Measurements from ENCODE around the gene SPG11.

DNA sequence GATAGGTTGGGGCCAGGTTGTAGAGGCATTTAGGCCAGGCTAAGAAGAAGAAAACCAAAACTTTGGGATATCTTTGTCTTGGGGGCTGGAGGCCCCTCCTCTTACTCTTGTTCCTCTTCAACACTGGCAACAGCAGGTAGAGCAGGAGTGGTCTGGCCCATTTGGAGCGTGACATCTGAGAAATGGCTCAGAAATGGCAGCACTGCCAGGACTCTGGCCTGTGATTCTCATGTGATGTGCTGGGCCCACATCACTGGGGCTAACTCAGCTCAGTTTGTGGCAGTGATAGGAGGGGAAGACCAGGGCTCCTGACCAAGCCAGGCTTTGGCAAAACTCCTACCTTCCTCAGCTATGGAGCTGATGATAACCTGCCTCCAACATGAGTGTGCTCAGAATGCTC, 29.2 kb upstream of the SPG11 start:
- TF ChIP-seq EZH2 (IDR thresholded peaks at IDR 0.05; ENCODE audit: low read depth, unreplicated experiment) (no peak), POLR2AphosphoS5 (IDR thresholded peaks at IDR 0.05; ENCODE audit: low read depth) (no peak), ZNF331 (CRISPR knock-in tag; IDR thresholded peaks at IDR 0.05; ENCODE audit: low read depth) (no peak)
- TF ChIP-seq, protein P1, sequence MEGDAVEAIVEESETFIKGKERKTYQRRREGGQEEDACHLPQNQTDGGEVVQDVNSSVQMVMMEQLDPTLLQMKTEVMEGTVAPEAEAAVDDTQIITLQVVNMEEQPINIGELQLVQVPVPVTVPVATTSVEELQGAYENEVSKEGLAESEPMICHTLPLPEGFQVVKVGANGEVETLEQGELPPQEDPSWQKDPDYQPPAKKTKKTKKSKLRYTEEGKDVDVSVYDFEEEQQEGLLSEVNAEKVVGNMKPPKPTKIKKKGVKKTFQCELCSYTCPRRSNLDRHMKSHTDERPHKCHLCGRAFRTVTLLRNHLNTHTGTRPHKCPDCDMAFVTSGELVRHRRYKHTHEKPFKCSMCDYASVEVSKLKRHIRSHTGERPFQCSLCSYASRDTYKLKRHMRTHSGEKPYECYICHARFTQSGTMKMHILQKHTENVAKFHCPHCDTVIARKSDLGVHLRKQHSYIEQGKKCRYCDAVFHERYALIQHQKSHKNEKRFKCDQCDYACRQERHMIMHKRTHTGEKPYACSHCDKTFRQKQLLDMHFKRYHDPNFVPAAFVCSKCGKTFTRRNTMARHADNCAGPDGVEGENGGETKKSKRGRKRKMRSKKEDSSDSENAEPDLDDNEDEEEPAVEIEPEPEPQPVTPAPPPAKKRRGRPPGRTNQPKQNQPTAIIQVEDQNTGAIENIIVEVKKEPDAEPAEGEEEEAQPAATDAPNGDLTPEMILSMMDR (conservative IDR thresholded peaks at IDR 0.05; ENCODE audit: low read depth in 2 of 2): no peak
- TF ChIP-seq, protein P2, sequence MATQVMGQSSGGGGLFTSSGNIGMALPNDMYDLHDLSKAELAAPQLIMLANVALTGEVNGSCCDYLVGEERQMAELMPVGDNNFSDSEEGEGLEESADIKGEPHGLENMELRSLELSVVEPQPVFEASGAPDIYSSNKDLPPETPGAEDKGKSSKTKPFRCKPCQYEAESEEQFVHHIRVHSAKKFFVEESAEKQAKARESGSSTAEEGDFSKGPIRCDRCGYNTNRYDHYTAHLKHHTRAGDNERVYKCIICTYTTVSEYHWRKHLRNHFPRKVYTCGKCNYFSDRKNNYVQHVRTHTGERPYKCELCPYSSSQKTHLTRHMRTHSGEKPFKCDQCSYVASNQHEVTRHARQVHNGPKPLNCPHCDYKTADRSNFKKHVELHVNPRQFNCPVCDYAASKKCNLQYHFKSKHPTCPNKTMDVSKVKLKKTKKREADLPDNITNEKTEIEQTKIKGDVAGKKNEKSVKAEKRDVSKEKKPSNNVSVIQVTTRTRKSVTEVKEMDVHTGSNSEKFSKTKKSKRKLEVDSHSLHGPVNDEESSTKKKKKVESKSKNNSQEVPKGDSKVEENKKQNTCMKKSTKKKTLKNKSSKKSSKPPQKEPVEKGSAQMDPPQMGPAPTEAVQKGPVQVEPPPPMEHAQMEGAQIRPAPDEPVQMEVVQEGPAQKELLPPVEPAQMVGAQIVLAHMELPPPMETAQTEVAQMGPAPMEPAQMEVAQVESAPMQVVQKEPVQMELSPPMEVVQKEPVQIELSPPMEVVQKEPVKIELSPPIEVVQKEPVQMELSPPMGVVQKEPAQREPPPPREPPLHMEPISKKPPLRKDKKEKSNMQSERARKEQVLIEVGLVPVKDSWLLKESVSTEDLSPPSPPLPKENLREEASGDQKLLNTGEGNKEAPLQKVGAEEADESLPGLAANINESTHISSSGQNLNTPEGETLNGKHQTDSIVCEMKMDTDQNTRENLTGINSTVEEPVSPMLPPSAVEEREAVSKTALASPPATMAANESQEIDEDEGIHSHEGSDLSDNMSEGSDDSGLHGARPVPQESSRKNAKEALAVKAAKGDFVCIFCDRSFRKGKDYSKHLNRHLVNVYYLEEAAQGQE (IDR thresholded peaks at IDR 0.05; ENCODE audit: unreplicated experiment): no peak

Measured in GM23338 (cell line).